Adrenal gland (tissue), 5 donors: ENCODE measurements around the gene PTPRU.

Experiments used
- POLR2A ChIP-seq, 2 donors: fragments of 450-650 bp; IDR thresholded peaks; one replicate each; pipeline ENCODE4 v1.6.1; 2017; ENCODE audit warnings: antibody characterized with exemption in 2 of 2, mild to moderate bottlenecking in 2 of 2, moderate library complexity in 1 of 2
- TF ChIP-seq, protein P1 (sequence below), 6 experiments: fragments of 450-650 bp in 4 of 6; fragments of 200-600 bp in 2 of 6; sonication (generic) in 1 of 6; IDR thresholded peaks; 1 replicate in 5 of 6; 2 replicates in 1 of 6; pipeline versions ENCODE4 v1.5.1 to v1.8.0; 2016 to 2021; ENCODE audit warnings: antibody characterized with exemption in 6 of 6, mild to moderate bottlenecking in 2 of 6, moderate library complexity in 1 of 6
- donor health status: DM: no; HTN: no; CAD: no.

- TF ChIP-seq, protein P1, sequence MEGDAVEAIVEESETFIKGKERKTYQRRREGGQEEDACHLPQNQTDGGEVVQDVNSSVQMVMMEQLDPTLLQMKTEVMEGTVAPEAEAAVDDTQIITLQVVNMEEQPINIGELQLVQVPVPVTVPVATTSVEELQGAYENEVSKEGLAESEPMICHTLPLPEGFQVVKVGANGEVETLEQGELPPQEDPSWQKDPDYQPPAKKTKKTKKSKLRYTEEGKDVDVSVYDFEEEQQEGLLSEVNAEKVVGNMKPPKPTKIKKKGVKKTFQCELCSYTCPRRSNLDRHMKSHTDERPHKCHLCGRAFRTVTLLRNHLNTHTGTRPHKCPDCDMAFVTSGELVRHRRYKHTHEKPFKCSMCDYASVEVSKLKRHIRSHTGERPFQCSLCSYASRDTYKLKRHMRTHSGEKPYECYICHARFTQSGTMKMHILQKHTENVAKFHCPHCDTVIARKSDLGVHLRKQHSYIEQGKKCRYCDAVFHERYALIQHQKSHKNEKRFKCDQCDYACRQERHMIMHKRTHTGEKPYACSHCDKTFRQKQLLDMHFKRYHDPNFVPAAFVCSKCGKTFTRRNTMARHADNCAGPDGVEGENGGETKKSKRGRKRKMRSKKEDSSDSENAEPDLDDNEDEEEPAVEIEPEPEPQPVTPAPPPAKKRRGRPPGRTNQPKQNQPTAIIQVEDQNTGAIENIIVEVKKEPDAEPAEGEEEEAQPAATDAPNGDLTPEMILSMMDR (IDR thresholded peaks at IDR 0.05) = no peak
- no peak for TF ChIP-seq POLR2A (IDR thresholded peaks at IDR 0.05)
These were observed 20.1 kb downstream of the PTPRU start for GRCh38 chr1:29256394-29256793.
